Measurements from ENCODE around the gene DDX51.
"Not testable (repeated sequence)": the region's sequence is repeated elsewhere in the genome, so short reads cannot be mapped to it uniquely, and the experiment has no call there.

The DDX51 gene

DNA sequence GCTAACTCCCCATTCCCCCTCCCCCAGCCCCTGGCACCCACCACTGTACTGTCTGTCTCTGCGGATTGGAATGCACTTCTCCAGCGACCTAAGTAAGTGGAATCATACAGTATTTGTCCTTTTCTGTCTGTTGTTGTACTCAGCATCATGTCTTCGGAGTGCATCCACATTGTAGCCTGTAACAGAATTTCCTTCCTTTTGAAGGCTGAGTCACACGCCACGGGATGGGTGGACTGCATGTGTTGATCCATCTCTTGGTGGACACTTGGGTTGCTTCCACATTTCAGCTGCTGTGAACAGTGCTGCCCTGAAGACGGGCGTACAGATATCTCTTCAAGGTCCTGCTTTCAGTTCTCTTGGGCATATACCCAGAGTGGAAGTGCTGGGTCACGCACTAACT is 34.4 kb downstream of the DDX51 start:
- DNase-seq, result peak in 2 of 3 donors; percentile 5 to 26

DNA sequence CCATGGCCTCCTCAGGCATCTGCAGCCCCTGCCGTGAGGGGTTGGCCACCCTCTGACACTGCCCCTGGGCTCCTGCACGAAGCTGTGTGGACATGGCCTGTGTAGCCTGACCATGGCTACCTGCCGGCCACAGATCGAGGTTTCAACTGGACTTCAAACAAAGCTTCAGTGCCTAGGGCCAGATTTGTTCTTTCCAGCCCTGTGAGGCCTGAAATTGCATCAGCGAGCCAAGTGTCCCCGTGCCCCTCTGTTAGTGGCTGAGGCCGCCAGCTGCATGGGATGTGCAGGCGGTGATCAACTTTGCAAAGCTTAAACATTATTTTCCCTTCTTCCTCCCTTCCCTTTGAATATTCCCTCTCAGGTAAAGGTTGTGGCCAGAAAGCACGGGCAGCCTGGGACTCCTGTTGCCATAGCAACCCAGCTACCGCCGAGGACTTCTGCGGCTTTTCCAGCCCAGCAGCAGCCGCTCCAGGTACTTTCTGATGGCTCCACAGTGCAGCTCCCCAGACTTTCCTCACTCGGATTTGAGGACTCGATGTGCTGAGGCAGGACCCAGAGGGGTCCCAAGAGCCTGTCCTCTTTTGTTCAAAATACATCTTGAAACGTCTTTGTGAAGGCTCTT is 35.8 kb downstream of the DDX51 start:
- no peak for DNase-seq

DNA sequence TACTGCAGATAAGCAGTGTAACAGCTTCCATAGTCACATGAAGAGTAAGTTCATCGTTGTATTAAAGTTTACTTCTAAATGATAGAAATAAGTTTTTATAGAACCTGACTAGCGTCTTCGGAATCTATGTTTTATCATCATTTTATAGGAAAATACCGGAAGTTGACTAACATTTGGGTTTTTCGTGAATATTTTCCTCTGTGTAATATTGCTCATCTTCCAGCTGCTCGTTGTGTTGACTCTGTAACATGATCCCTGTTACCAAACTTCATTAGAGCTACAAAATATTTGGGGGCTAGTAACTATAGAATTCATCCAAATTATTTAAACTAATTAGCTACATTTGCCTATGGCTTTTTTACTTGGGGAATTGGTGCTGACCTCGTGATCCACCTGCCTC is 37.2 kb downstream of the DDX51 start:
- DNase-seq, result no peak

DNA sequence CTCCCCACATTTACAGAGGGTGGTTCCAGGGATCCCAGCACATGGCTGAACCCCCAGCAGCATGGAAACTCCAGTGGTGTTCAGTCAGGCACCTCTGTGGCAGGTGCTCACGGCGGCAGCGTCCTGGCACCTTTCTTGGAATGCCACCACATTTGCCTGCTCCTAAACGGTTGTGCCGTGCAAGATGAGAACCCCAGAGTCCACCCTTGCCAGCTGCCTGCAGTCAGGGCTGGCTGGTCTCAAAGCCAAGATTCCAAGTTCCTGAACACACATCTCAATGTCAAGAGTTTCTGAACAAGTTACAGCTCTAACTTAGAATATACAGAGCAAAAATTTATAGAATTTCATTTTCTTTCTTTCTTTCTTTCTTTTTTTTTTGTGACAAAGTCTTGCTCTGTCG is 38.7 kb downstream of the DDX51 start:
- DNase-seq, result no peak

DNA sequence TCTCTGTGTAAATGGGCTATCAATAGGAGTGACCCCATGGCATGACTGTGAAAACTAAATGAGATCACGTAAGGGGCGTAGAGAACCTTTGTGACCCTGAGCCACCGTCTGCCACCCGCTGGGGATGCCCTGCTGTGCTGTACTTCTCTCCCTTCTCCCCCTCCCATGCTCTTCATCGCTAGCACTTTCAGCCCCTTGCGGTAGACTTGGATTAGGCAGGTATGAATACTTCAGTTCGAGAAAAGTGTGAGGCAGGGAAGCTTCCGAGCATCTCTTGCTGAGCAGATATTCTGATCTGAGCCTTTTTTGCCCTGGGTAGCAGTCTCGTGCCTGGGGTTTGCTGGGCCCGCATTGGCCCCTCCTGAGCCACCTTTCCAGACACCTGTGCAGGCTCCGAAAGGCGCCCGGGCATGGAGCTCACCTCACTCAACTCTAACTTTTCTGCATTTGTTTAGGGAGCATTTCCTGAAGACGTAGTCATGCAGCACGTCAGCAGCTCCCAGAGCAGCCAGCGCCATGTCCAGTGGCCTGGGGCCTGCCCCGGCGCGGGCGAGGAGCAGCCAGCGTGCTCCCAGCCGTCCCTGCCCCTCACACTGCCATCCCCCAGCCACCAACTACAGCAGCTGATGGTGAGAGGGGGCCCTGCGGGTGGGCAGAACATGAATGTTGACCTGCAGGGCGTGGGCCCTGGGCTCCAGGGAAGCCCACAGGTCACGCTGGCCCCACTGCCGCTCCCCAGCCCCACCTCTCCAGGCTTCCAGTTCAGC is 40.4 kb downstream of the DDX51 start:
- no peak for DNase-seq

DNA sequence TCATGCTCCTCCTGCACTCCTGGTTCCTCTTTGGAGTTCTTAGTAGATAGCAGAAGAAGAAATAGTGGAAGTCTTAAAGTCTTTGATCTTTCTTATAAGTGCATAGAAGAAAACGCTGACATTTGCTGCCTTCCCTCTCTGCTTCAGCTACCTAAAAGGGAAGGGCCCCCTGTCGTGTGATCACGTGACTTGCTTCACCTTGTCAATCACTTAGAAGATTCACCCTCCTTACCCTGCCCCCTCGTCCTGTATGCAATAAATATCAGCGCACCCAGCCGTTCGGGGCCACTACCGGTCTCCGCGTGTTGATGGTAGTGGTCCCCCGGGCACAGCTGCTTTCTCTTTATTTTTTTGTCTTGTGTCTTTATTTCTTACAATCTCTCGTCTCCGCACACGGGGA is 41.0 kb downstream of the DDX51 start:
- DNase-seq, result not testable (repeated sequence)

DNA sequence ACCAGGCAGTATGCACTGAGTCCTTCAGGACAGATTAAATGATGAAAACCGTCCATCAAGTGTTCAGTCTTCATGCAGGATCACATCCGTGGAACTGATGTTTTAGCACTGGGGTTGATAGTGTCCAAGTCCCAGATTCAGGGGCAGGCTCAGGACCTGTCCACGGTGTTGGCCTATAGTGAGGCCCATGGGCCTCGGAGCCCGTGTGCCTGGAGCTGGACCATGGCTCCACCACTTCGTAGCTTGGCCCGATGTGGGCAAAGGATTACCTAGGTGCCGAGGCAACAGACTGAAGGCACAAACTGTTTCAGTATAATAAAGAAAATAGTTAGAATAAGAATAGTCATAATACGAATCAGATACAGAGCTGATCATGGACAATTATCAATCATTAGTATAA is 41.8 kb downstream of the DDX51 start:
- no peak for DNase-seq

DNA sequence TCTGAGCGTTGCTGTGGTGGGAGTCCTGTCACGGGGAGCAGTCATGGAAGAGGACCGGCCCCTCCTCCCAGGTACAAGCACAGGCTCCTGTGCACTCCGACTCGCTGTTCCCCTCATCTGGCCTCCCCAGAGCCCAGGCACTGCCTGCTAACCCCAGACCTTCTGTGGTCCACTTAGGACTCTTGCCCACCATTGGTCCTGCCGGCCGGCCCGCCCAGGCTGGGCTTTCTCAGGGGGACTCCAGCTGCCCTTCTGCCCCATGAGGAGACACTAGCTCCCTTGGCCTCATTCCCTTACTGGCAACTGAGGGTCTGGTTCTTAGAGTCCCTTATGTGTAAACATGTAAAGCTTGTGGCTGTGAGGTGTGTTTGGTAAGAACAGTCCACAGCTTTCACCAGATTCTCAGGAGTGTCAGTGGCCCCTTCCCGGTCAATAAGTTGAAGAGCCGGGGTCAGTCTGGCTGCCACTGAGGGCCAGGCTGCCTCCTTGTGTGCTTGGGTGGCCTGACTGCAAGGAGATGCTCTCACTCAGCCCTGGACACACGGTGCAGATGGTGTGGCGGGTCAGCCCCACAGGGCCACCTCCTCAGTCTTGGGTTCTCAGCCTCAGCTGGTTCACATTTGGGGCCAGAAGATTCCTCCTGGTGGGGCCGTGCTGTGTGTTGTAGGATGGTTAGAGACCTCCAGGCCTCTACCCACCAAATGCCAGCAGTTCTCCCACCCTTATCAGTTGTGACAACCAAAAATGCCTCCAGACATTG is 43.6 kb downstream of the DDX51 start:
- no peak for DNase-seq

DNA sequence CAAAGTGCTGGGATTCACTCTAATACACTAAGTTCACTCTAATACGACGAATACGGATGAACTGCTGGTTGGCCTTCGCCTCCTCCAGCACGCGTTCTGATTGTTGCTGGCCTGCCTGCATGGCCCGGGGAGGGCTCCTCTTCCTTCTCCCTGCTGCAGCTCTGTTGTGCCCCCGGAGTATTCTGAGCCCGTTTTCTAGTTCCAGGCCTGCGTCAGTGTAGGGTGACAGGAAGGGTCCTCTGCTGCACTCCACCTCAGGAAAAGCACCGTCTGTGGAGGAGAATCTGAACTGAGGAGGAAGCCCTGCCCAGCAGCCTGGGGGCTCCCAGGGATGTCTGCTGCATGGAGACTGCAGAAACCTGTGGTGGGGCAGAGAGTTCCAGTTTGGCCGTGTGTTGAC is 44.4 kb downstream of the DDX51 start:
- DNase-seq, result no peak

DNA sequence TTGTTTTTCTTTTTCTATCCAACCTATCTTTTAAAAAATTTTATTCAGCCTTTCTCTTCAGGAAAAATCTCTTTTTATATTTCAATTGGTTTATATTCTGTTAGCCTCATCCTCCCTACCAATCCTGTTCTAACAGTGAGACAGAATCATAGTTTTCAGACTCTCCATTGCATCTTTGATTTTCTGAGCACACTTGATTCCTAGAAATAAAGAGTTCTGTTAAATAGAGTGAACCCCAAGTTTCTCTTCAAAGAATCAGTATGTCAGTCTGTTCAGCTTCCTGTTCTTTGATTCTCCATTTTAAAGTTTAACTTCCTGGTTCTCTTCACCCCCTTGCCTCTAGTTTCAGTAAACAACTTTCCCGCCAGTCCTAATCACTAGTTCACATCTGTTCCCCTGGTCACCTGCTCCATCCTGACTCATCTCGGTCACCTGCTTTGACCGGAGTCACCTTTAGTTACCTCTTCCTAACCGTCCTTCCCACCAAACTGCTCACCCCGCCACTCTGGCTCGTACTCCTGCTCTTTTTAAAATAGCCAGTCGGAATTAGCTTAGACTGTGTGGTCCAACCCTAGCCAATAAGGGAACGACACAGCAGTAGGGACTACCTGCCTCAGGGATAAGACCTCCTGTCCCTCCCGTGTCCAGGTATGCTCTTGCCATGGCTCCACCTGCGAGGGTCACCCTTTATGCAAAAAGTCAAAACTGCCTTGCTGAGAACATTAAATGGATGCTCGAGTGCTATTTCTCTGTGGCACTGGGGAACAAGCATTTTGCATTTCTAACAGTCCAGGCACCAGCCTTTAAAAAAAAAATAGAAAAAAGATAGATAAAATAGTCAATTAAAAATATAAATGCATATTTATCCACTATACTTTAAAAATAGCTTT is 48.4 kb downstream of the DDX51 start:
- no peak for DNase-seq

DNA sequence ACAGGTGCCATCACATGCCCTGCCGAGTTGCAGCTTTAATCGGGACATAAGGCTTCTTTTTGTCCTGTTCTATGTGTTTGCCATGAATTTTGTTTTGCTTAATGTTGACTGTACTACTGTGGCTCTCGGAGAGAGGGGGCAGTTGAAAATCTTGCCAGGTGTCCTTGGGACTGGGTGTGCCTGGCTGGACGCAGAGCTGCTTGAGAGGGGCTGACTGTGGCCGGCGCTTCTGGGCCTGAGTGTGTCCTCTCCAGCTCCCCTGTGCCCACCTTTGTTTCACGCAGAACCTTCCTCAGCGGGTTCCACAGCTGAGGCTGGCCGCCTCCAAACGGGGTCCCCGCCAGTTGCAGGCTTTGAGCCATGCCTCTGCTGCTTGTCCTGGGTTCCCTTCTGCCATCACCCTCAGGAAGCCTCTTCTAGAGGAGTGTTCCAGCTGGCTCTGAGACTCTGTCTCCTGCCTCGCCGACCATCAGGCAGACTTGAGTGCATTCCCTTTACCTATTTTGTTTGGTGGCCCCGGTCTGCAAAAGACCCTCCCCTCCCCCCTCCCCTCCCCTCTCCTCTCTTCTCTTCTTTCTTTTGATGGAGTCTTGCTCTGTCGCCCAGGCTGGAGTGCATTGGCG is 49.7 kb downstream of the DDX51 start:
- DNase-seq, result no peak

DNA sequence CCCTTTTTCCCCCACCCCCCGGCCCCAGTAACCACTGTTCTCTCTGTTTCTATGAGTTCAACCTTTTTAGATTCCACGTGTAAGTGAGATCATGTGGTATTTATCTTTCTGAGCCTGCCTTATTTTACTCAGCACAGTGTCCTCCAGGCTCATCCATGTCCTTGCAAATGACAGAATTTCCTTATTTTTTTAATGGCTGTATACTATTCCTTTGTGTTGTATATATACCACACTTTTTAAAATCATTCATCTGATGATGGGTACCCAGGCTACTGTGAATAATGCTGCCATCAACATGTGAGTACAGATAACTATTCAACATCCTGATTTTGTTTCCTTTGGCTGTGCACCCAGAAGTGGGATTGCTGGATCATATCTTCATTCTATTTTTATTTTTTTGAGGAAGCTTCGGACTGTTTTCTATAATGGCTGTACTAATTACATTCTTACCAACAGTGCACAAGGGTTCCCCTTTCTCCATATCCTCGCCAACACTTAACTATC is 54.7 kb downstream of the DDX51 start:
- peak in 1 of 3 donors; percentile 10 for DNase-seq
